B cell (primary cell): ENCODE results near the gene ARAF. TPM values are rescaled to one million over a fixed set of nuclear protein-coding genes. Genes with fewer than 3 reads are reported as not detected.

ENCODE experiments used
- ATAC-seq: fragments of 200-7000 bp; cut with Tn5 transposase; one replicate; pipeline ENCODE4 v1.10.0; 2021; ENCODE audit warnings: low read depth, mild to moderate bottlenecking, moderate number of reproducible peaks, moderate library complexity
- CTCF ChIA-PET: fragments of 350-600 bp; sonication (Branson Sonifier 250); formaldehyde crosslinking; loops from one replicate; lab custom pipeline; 2021; ENCODE audit warnings: antibody characterized with exemption, inconsistent platforms; lab: Charles Lee
- POLR2A ChIA-PET: fragments of 350-600 bp; sonication (Branson Sonifier 250); formaldehyde crosslinking; loops from one replicate; lab custom pipeline; 2021; ENCODE audit warnings: antibody characterized with exemption; lab: Charles Lee
- DNase-seq: peaks from one replicate; pipeline ENCODE4 v3.0.0; 2013
- H2AFZ ChIP-seq: 2 replicates; pipeline ENCODE4 v1.6.1; 2012; ENCODE audit warnings: mild to moderate bottlenecking, low read depth, low read length; ENCODE audit not compliant: insufficient read depth, poor library complexity, severe bottlenecking
- H3K27ac ChIP-seq, 2 donors: 1 replicate in 1 of 2; 2 replicates in 1 of 2; pipeline ENCODE4 v1.5.1; 2012 to 2013; ENCODE audit warnings: low read length in 2 of 2, mild to moderate bottlenecking in 2 of 2, moderate library complexity in 1 of 2
- H3K27me3 ChIP-seq, 4 experiments: fragments of 200-600 bp in 1 of 4; sonication (generic) in 1 of 4; replicated peaks in 1 of 4; 1 replicate in 2 of 4; 2 replicates in 2 of 4; pipeline versions ENCODE4 v1.6.1 to v1.7.0; 2013 to 2016; ENCODE audit warnings: low read length in 3 of 4, mild to moderate bottlenecking in 2 of 4, mixed read lengths in 1 of 4, moderate library complexity in 1 of 4; ENCODE audit not compliant: insufficient read depth in 4 of 4, control insufficient read depth in 3 of 4; ENCODE audit errors: control extremely low read depth in 1 of 4
- H3K36me3 ChIP-seq, 2 experiments: replicated peaks in 1 of 2; 1 replicate in 1 of 2; 2 replicates in 1 of 2; pipeline versions ENCODE4 v1.6.1 to v1.7.1; 2013; ENCODE audit warnings: low read length in 1 of 2; ENCODE audit not compliant: insufficient read depth in 2 of 2, control insufficient read depth in 1 of 2; ENCODE audit errors: control extremely low read depth in 1 of 2, extremely low read depth in 1 of 2
- H3K4me1 ChIP-seq, 2 donors: fragments of 200-600 bp in 1 of 2; sonication (generic) in 1 of 2; 1 replicate in 1 of 2; 2 replicates in 1 of 2; pipeline versions ENCODE4 v1.5.1 to v1.6.1; 2013 to 2017; ENCODE audit warnings: low read length in 2 of 2; ENCODE audit not compliant: control insufficient read depth in 2 of 2, insufficient read depth in 2 of 2
- H3K4me2 ChIP-seq: replicated peaks from 2 replicates; pipeline ENCODE3; 2012; ENCODE audit warnings: mild to moderate bottlenecking, low read depth, low read length; ENCODE audit not compliant: poor library complexity, severe bottlenecking
- H3K4me3 ChIP-seq, 5 experiments: fragments of 200-600 bp in 1 of 5; sonication (generic) in 1 of 5; 1 replicate in 3 of 5; 2 replicates in 2 of 5; pipeline versions ENCODE4 v1.5.1 to v1.7.0; 2011 to 2016; ENCODE audit warnings: low read length in 4 of 5, mild to moderate bottlenecking in 4 of 5, low read depth in 2 of 5, control low read depth in 1 of 5, moderate library complexity in 1 of 5; ENCODE audit not compliant: insufficient read depth in 1 of 5; ENCODE audit errors: control extremely low read depth in 1 of 5, extremely low read depth in 1 of 5
- H3K79me2 ChIP-seq: fragments of 200-600 bp; sonication (generic); one replicate; pipeline ENCODE4 v1.6.0; 2016; ENCODE audit warnings: low read length; ENCODE audit not compliant: control insufficient read depth, insufficient read depth
- H3K9ac ChIP-seq: fragments of 200-600 bp; sonication (generic); 2 replicates; pipeline ENCODE4 v1.6.1; 2017; ENCODE audit warnings: mild to moderate bottlenecking, low read length, moderate library complexity
- H3K9me3 ChIP-seq, 3 donors: one replicate each; pipeline versions ENCODE4 v1.6.1 to v1.7.1; 2013; ENCODE audit warnings: low read length in 2 of 3; ENCODE audit not compliant: control insufficient read depth in 2 of 3, insufficient read depth in 1 of 3; ENCODE audit errors: control extremely low read depth in 1 of 3
- H4K20me1 ChIP-seq: 2 replicates; pipeline ENCODE4 v1.6.0; 2012; ENCODE audit warnings: mild to moderate bottlenecking, low read length; ENCODE audit not compliant: insufficient read depth, control insufficient read depth, poor library complexity, severe bottlenecking
- H3K27ac Mint-ChIP-seq: one replicate; pipeline ENCODE4 v1.8.0; 2021; ENCODE audit warnings: mixed read lengths
- H3K27me3 Mint-ChIP-seq: one replicate; pipeline ENCODE4 v1.8.0; 2021; ENCODE audit warnings: mixed read lengths
- H3K4me1 Mint-ChIP-seq: one replicate; pipeline ENCODE4 v1.8.0; 2021; ENCODE audit warnings: mixed read lengths
- H3K4me3 Mint-ChIP-seq: one replicate; pipeline ENCODE4 v1.8.0; 2021; ENCODE audit warnings: mixed read lengths
- H3K9me3 Mint-ChIP-seq: one replicate; pipeline ENCODE4 v1.8.0; 2022; ENCODE audit warnings: mixed read lengths; ENCODE audit not compliant: insufficient read depth
- EZH2 ChIP-seq: IDR thresholded peaks from 2 replicates; pipeline ENCODE4 v1.6.1; 2012; ENCODE audit warnings: borderline replicate concordance, low read depth, mild to moderate bottlenecking, moderate library complexity, low read length; ENCODE audit not compliant: insufficient read depth, poor library complexity, severe bottlenecking
- WGBS: methylation state at CpG from one replicate; pipeline ENCODE4 v1.1.5; 2013; ENCODE audit warnings: missing lambda C conversion rate; ENCODE audit not compliant: insufficient coverage; 5-methylcytosine and 5-hydroxymethylcytosine counted together
- intact Hi-C: fragments of 100-400 bp; cut with micrococcal nuclease; formaldehyde crosslinking; loops from one replicate; pipeline ENCODE4 v1.10.0; 2022
- polyA plus RNA-seq: library from polyadenylated mRNA; depleted of rRNA; stranded (reverse); fragments of >200 nt; gene quantifications from 2 replicates; pipeline ENCODE4 v1.2.3, GENCODE V29; 2012
- total RNA-seq, 2 donors: library from RNA; stranded (reverse); fragments of 120-200 nt in 1 of 2; gene quantifications; 1 replicate in 1 of 2; 2 replicates in 1 of 2; pipeline versions ENCODE4 v1.2.3 to v1.2.4, GENCODE V29; 2013 to 2022
- TF ChIP-seq, protein P1 (sequence below): fragments of 200-600 bp; IDR thresholded peaks from one replicate; pipeline ENCODE4 v1.8.0; 2022; ENCODE audit warnings: antibody characterized with exemption, mild to moderate bottlenecking

The ARAF gene
- total and polyA plus RNA-seq, 2 donors (not counting 1 experiment from before 2014, with no cell fraction given): 97.9 to 127 TPM

GRCh38 chrX:47612418-47612817 lies 51.4 kb downstream of the ARAF start:
- H3K9ac ChIP-seq: no peak overlapping the region
- H3K27ac ChIP-seq: no peak overlapping the region
- no peak for ATAC-seq
- DNase-seq: no peak
- no peaks in the 10 kb centered on the region for H3K9me3 ChIP-seq
- no peaks in the 10 kb centered on the region for H3K27me3 ChIP-seq
- H4K20me1 ChIP-seq: no peaks in the 10 kb centered on the region
- no peaks in the 10 kb centered on the region for H3K4me1 ChIP-seq
- H3K36me3 ChIP-seq: no peaks in the 10 kb centered on the region
- Mint-ChIP-seq H3K27me3 (peaks cover 13% of the 10 kb centered on the region), H3K4me1 (no peaks in the 10 kb centered on the region), H3K9me3 (no peaks in the 10 kb centered on the region), H3K27ac (no peak overlapping the region), H3K4me3 (no peak overlapping the region)
- TF ChIP-seq EZH2: no peak
- TF ChIP-seq, protein P1, sequence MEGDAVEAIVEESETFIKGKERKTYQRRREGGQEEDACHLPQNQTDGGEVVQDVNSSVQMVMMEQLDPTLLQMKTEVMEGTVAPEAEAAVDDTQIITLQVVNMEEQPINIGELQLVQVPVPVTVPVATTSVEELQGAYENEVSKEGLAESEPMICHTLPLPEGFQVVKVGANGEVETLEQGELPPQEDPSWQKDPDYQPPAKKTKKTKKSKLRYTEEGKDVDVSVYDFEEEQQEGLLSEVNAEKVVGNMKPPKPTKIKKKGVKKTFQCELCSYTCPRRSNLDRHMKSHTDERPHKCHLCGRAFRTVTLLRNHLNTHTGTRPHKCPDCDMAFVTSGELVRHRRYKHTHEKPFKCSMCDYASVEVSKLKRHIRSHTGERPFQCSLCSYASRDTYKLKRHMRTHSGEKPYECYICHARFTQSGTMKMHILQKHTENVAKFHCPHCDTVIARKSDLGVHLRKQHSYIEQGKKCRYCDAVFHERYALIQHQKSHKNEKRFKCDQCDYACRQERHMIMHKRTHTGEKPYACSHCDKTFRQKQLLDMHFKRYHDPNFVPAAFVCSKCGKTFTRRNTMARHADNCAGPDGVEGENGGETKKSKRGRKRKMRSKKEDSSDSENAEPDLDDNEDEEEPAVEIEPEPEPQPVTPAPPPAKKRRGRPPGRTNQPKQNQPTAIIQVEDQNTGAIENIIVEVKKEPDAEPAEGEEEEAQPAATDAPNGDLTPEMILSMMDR: no peak
- H3K79me2 ChIP-seq: no peaks in the 10 kb centered on the region
- intact Hi-C loops: no loop called here
- no peak overlapping the region for H2AFZ ChIP-seq
- no peak overlapping the region for H3K4me2 ChIP-seq
- no peak overlapping the region for H3K4me3 ChIP-seq
- ChIA-PET CTCF (no interaction called here), POLR2A (no interaction called here)

- no peak overlapping the region for H3K4me2 ChIP-seq
- no peak overlapping the region for H3K27ac ChIP-seq
- Mint-ChIP-seq H3K4me3 (no peak overlapping the region), H3K27ac (no peak overlapping the region), H3K9me3 (no peaks in the 10 kb centered on the region), H3K4me1 (no peaks in the 10 kb centered on the region), H3K27me3 (peaks cover 20% of the 10 kb centered on the region)
- H2AFZ ChIP-seq: no peak overlapping the region
- H3K9me3 ChIP-seq: no peaks in the 10 kb centered on the region
- no peak for ATAC-seq
- H3K36me3 ChIP-seq: no peaks in the 10 kb centered on the region
- WGBS: 100% methylated on average over 2 of the region's 8 CpGs
- no peak overlapping the region for H3K4me3 ChIP-seq
- POLR2A ChIA-PET: interaction anchor here (0.6 kb wide), 1 partner anchor 909 kb away, joined by 10 read pairs; no protein-coding TSS in a partner anchor
- peaks cover 0 to under 1% (median under 1%) of the 10 kb centered on the region in 4 experiments for H3K27me3 ChIP-seq
- CTCF ChIA-PET: no interaction called here
- H3K79me2 ChIP-seq: no peaks in the 10 kb centered on the region
- TF ChIP-seq EZH2: no peak
- TF ChIP-seq, protein P1: no peak
- intact Hi-C loops: no loop called here
- no peaks in the 10 kb centered on the region for H3K4me1 ChIP-seq
- DNase-seq: no peak
- no peak overlapping the region for H3K9ac ChIP-seq
- no peaks in the 10 kb centered on the region for H4K20me1 ChIP-seq
Observed at GRCh38 chrX:47613082-47613481, 52.1 kb downstream of the ARAF start.
